ENCODE results near the gene ADISSP. TPM values are rescaled to one million over a fixed set of nuclear protein-coding genes. Genes with fewer than 3 reads are reported as not detected.

ADISSP gene
- total and polyA plus RNA-seq, 9 of the 15 experiments (the other 6 are each of a cell fraction or from before 2014, with no cell fraction given): 1.4 to 70.6 (median 23.4) TPM

DNA sequence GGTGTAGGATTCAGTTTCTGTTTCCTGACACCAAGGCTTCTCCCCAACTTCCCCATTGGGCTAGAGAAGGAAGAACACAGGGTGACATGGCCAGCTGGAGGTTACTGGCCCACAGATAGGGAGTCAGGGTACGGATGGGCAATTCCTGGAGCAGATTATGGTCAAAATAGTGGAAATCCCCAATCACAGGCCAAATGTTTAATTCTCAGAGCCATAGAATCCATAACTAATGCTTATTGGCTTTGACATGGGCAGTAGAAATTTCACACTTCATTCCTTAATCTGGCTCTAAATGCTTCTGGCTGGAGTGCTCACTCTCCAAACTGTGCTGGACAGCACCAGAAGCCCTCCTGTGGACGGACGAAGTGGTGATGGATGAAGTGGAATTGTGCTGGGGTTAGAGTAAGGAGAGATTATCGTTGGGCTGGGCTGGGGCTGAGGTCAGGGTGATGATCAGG is 56.0 kb downstream of the ADISSP start (continued):
- TF ChIP-seq, protein P1, sequence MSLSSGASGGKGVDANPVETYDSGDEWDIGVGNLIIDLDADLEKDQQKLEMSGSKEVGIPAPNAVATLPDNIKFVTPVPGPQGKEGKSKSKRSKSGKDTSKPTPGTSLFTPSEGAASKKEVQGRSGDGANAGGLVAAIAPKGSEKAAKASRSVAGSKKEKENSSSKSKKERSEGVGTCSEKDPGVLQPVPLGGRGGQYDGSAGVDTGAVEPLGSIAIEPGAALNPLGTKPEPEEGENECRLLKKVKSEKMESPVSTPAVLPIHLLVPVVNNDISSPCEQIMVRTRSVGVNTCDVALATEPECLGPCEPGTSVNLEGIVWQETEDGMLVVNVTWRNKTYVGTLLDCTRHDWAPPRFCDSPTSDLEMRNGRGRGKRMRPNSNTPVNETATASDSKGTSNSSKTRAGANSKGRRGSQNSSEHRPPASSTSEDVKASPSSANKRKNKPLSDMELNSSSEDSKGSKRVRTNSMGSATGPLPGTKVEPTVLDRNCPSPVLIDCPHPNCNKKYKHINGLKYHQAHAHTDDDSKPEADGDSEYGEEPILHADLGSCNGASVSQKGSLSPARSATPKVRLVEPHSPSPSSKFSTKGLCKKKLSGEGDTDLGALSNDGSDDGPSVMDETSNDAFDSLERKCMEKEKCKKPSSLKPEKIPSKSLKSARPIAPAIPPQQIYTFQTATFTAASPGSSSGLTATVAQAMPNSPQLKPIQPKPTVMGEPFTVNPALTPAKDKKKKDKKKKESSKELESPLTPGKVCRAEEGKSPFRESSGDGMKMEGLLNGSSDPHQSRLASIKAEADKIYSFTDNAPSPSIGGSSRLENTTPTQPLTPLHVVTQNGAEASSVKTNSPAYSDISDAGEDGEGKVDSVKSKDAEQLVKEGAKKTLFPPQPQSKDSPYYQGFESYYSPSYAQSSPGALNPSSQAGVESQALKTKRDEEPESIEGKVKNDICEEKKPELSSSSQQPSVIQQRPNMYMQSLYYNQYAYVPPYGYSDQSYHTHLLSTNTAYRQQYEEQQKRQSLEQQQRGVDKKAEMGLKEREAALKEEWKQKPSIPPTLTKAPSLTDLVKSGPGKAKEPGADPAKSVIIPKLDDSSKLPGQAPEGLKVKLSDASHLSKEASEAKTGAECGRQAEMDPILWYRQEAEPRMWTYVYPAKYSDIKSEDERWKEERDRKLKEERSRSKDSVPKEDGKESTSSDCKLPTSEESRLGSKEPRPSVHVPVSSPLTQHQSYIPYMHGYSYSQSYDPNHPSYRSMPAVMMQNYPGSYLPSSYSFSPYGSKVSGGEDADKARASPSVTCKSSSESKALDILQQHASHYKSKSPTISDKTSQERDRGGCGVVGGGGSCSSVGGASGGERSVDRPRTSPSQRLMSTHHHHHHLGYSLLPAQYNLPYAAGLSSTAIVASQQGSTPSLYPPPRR (CRISPR knock-in tag; IDR thresholded peaks at IDR 0.05; ENCODE audit: borderline replicate concordance): no peak
- no peak for TF ChIP-seq ZNF347 (CRISPR knock-in tag; IDR thresholded peaks at IDR 0.05; ENCODE audit: low read depth)

DNA sequence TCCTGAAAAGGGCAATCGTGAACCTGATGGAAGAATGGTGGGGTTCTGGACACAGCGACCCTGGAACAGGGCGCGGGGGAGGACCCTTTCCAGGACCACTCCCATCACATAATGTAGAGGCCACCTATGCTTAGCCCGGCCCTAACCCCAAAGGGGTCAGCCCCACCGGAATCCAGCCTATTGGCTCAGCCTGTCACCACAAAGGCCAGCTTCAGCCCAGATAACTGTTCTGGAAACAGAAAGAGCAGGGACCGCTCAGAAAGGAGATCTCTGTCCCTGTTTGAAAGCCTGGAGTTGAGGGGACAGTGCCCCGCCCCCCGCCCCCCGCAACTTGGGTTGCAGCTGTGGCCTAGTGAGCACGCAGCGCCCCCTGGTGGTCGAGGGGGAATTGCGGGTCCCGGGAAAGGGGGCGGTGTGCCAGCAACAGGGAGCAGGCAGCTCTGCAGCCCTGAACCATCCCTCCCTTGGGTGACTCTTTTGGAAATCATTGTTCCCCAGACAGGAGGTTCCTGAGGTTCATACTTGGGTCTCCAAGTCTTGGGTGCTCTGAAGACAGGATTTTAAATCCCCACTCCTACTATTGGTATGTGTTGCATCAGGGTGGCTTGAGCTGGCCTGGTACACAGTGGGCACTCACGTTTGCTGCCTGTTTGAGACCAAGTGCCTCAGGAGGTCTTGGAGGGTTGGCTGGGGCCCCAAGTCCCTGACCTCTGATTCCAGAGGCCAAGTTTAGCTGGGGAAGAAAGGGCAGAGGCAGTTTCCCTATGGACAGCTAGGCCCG is 56.7 kb downstream of the ADISSP start:
- no peak overlapping the region for H3K4me2 ChIP-seq (ENCODE audit: insufficient read depth, low read length)
- no peak for FAIRE-seq
- TF ChIP-seq ZNF561 (CRISPR knock-in tag; conservative IDR thresholded peaks at IDR 0.05) (no peak), KLF13 (tag; IDR thresholded peaks at IDR 0.05; ENCODE audit: borderline replicate concordance, low read depth) (peak; percentile 82), FIP1L1 (IDR thresholded peaks at IDR 0.05; ENCODE audit: low read depth, low read length, poor library complexity, severe bottlenecking) (no peak)

More for the DNA sequence above, 56.7 kb downstream of the ADISSP start:
- H3K79me2 ChIP-seq (ENCODE audit: control insufficient read depth, insufficient read depth, low read length): no peaks in the 10 kb centered on the region
- no peaks in the 10 kb centered on the region for H3K9me3 ChIP-seq (replicated peaks; ENCODE audit: control insufficient read depth, insufficient read depth, low read depth, low read length)
- BruUV-seq (replicated peaks): no TSS peak
- no peaks in the 10 kb centered on the region for H3K27me3 ChIP-seq (ENCODE audit: control insufficient read depth in 2 of 2, insufficient read depth in 2 of 2, low read length in 2 of 2)
- peak overlapping the region; percentile 55; the same call in 1 of the 2 replicates for H2AFZ ChIP-seq (ENCODE audit: low read depth, low read length)
- H3K27ac ChIP-seq (ENCODE audit: extremely low read depth, low read depth, low read length): no peak overlapping the region
- H3K36me3 ChIP-seq (ENCODE audit: control insufficient read depth, insufficient read depth, low read length): no peaks in the 10 kb centered on the region
- DNase-seq (ENCODE audit: extremely low read depth in 1 of 4, low spot score in 3 of 4) (peak; percentile 73 to 82 (median 80)), ATAC-seq (peak; percentile 86)
- CTCF ChIA-PET (ENCODE audit: low intra/inter-chr PET ratio): interaction anchor here (0.9 to 1.8 kb wide), 3 partner anchors 34 to 148 kb away, joined by 3 to 12 read pairs (median 3); no protein-coding TSS in a partner anchor
- POLR2A ChIA-PET: interaction anchor here (0.6 to 0.7 kb wide), 2 partner anchors 26 to 1410 kb away, joined by 3 to 4 read pairs; no protein-coding TSS in a partner anchor
- intact Hi-C loops (cut with micrococcal nuclease): loop anchor here (1.0 kb wide), 2 partner anchors 35 to 148 kb away; no protein-coding TSS in a partner anchor
- whole genome bisulfite sequencing (ENCODE audit: insufficient coverage, low coverage, missing lambda C conversion rate): 4% methylated on average over 14 of the region's 18 CpGs
- no peak overlapping the region for H3K4me3 ChIP-seq
- no peaks in the 10 kb centered on the region for H4K20me1 ChIP-seq (replicated peaks; ENCODE audit: control insufficient read depth, insufficient read depth, low read length)
- no peaks in the 10 kb centered on the region for H3K9me1 ChIP-seq (ENCODE audit: control insufficient read depth, insufficient read depth, low read length)
- H3K4me1 ChIP-seq (replicated peaks in 1 of 2; ENCODE audit: control insufficient read depth in 2 of 2, insufficient read depth in 2 of 2, low read length in 2 of 2): peaks cover 0 to 18% of the 10 kb centered on the region in 2 experiments; a peak in 2 of 5 replicates
- no peak overlapping the region for H3K9ac ChIP-seq (ENCODE audit: insufficient read depth in 1 of 2, low read depth in 2 of 2, low read length in 2 of 2)
- in situ Hi-C loops (cut with MboI): loop anchor here (5.0 kb wide), 1 partner anchor 149 kb away; no protein-coding TSS in a partner anchor

Measured in K562 (cell line).